ENCODE results near the gene ZMYM5. TPM values are rescaled to one million over a fixed set of nuclear protein-coding genes. Genes with fewer than 3 reads are reported as not detected.

The ZMYM5 gene
- total and polyA plus RNA-seq, 9 of the 15 experiments (the other 6 are each of a cell fraction or from before 2014, with no cell fraction given), result 5.4 to 11.9 (median 7.8) TPM

GRCh38 chr13:19817510-19818158 is 45.8 kb downstream of the ZMYM5 start:
- Histone ChIP-seq H3K9me3 (replicated peaks; ENCODE audit: control insufficient read depth, insufficient read depth, low read depth, low read length) (no peaks in the 10 kb centered on the region), H3K79me2 (ENCODE audit: control insufficient read depth, insufficient read depth, low read length) (no peaks in the 10 kb centered on the region), H3K4me1 (replicated peaks in 1 of 2; ENCODE audit: control insufficient read depth in 2 of 2, insufficient read depth in 2 of 2, low read length in 2 of 2) (peaks cover 0 to 5% of the 10 kb centered on the region in 2 experiments; a peak in 1 of 5 replicates), H3K4me3 (no peak overlapping the region), H4K20me1 (replicated peaks; ENCODE audit: control insufficient read depth, insufficient read depth, low read length) (no peaks in the 10 kb centered on the region), H3K4me2 (ENCODE audit: insufficient read depth, low read length) (no peak overlapping the region), H3K9me1 (ENCODE audit: control insufficient read depth, insufficient read depth, low read length) (no peaks in the 10 kb centered on the region), H3K27ac (ENCODE audit: extremely low read depth, low read depth, low read length) (no peak overlapping the region), H3K9ac (ENCODE audit: insufficient read depth in 1 of 2, low read depth in 2 of 2, low read length in 2 of 2) (no peak overlapping the region), H2AFZ (ENCODE audit: low read depth, low read length) (no peak overlapping the region), H3K27me3 (ENCODE audit: control insufficient read depth in 2 of 2, insufficient read depth in 2 of 2, low read length in 2 of 2) (no peaks in the 10 kb centered on the region), H3K36me3 (ENCODE audit: control insufficient read depth, insufficient read depth, low read length) (peaks cover 7% of the 10 kb centered on the region; the same call in 1 of the 3 replicates)
- TF ChIP-seq LARP7 (IDR thresholded peaks at IDR 0.05) (no peak), XRCC4 (IDR thresholded peaks at IDR 0.05; ENCODE audit: extremely low read depth, insufficient read depth, insufficient read length) (no peak), ETS2 (tag; IDR thresholded peaks at IDR 0.05; ENCODE audit: borderline replicate concordance, poor library complexity, severe bottlenecking) (no peak), E2F3 (CRISPR knock-in tag; IDR thresholded peaks at IDR 0.05) (no peak), U2AF2 (optimal IDR thresholded peaks at IDR 0.05; ENCODE audit: low read depth, low read length) (no peak), TFAP4 (CRISPR knock-in tag; IDR thresholded peaks at IDR 0.05; ENCODE audit: borderline replicate concordance) (no peak), GTF2F1 (IDR thresholded peaks at IDR 0.05; ENCODE audit: low read depth, low read length) (no peak), ZNF395 (CRISPR knock-in tag; IDR thresholded peaks at IDR 0.05) (no peak)
- ChIA-PET CTCF (ENCODE audit: low intra/inter-chr PET ratio) (no interaction called here), POLR2A (interaction anchor here (1.0 kb wide), 1 partner anchor 13 kb away, joined by 4 read pairs; no protein-coding TSS in a partner anchor)
- ATAC-seq (no peak), DNase-seq (ENCODE audit: extremely low read depth in 1 of 4, low spot score in 3 of 4) (no peak), FAIRE-seq (no peak)
- no TSS peak for BruUV-seq (replicated peaks)
- intact Hi-C loops (cut with micrococcal nuclease) (no loop called here), in situ Hi-C loops (cut with MboI) (no loop called here)
- WGBS (ENCODE audit: insufficient coverage, low coverage, missing lambda C conversion rate), result 83% methylated on average over 7 of the region's 7 CpGs
